Hepatocyte (in vitro differentiated cells): ENCODE results near the gene DNM3. TPM values are rescaled to one million over a fixed set of nuclear protein-coding genes. Genes with fewer than 3 reads are reported as not detected.

Experiments
- DNase-seq: peaks from one replicate; pipeline ENCODE4 v3.0.0-alpha.2; 2016; ENCODE audit warnings: low spot score
- H2AFZ ChIP-seq: fragments of 200-600 bp; sonication (generic); 2 replicates; pipeline ENCODE4 v1.6.0; 2016; ENCODE audit warnings: antibody characterized with exemption, mild to moderate bottlenecking
- H3K27ac ChIP-seq: fragments of 200-600 bp; sonication (generic); 2 replicates; pipeline ENCODE4 v1.5.1; 2016; ENCODE audit warnings: mild to moderate bottlenecking
- H3K27me3 ChIP-seq: fragments of 200-600 bp; sonication (generic); 2 replicates; pipeline ENCODE4 v1.6.1; 2016
- H3K36me3 ChIP-seq: fragments of 200-600 bp; sonication (generic); replicated peaks from 2 replicates; pipeline ENCODE4 v1.5.1; 2016; ENCODE audit warnings: low read depth; ENCODE audit not compliant: insufficient read depth
- H3K4me1 ChIP-seq: fragments of 200-600 bp; sonication (generic); 2 replicates; pipeline ENCODE4 v1.5.1; 2016; ENCODE audit warnings: mild to moderate bottlenecking, moderate library complexity; ENCODE audit not compliant: insufficient read depth
- H3K4me2 ChIP-seq: fragments of 200-600 bp; sonication (generic); 2 replicates; pipeline ENCODE4 v1.6.0; 2016
- H3K4me3 ChIP-seq: fragments of 200-600 bp; sonication (generic); 2 replicates; pipeline ENCODE4 v1.5.1; 2016; ENCODE audit warnings: mild to moderate bottlenecking
- H3K79me2 ChIP-seq: fragments of 200-600 bp; sonication (generic); 2 replicates; pipeline ENCODE4 v1.6.0; 2017; ENCODE audit warnings: mild to moderate bottlenecking
- H3K9me2 ChIP-seq: fragments of 200-600 bp; sonication (generic); replicated peaks from 2 replicates; pipeline ENCODE4 v1.6.0; 2017; ENCODE audit warnings: mild to moderate bottlenecking; ENCODE audit not compliant: insufficient read depth
- H3K9me3 ChIP-seq: fragments of 200-600 bp; sonication (generic); 2 replicates; pipeline ENCODE4 v1.5.1; 2016; ENCODE audit warnings: low read depth, mild to moderate bottlenecking
- H4K20me1 ChIP-seq: fragments of 200-600 bp; sonication (generic); 2 replicates; pipeline ENCODE4 v1.6.0; 2016; ENCODE audit warnings: mild to moderate bottlenecking; ENCODE audit not compliant: insufficient read depth, poor library complexity, severe bottlenecking
- EZH2 ChIP-seq: fragments of 200-600 bp; sonication (generic); IDR thresholded peaks from 2 replicates; pipeline ENCODE4 v1.6.1; 2016; ENCODE audit warnings: antibody characterized with exemption, mild to moderate bottlenecking, borderline replicate concordance
- EZH2phosphoT487 ChIP-seq: fragments of 200-600 bp; sonication (generic); IDR thresholded peaks from one replicate; pipeline ENCODE4 v1.6.1; 2018; ENCODE audit warnings: antibody characterized with exemption, mild to moderate bottlenecking, low read depth, moderate library complexity; ENCODE audit not compliant: unreplicated experiment, severe bottlenecking
- WGBS: methylation state at CpG from one replicate; pipeline ENCODE4 v1.1.6; 2016; ENCODE audit warnings: low lambda C conversion rate; ENCODE audit errors: missing lambda C conversion rate; 5-methylcytosine and 5-hydroxymethylcytosine counted together
- polyA plus RNA-seq: library from polyadenylated mRNA; unstranded; fragments of >200 nt; fragmentation: Nextera tagmentation; extraction: Ambion mirVana; gene quantifications from 2 replicates; pipeline ENCODE4 v1.2.1, GENCODE V29; 2016
- total RNA-seq: library from RNA; depleted of rRNA; stranded (reverse); fragments of >200 nt; gene quantifications from 2 replicates; pipeline ENCODE4 v1.2.3, GENCODE V29; 2014
- TF ChIP-seq, protein P1 (sequence below): fragments of 200-600 bp; sonication (generic); IDR thresholded peaks from 2 replicates; pipeline ENCODE4 v1.5.1; 2016; ENCODE audit warnings: antibody characterized with exemption, mild to moderate bottlenecking; ENCODE audit not compliant: poor library complexity

DNM3 gene
- total and polyA plus RNA-seq, 2 experiments from 2014 or later, result 1.5 TPM; not detected in 1

DNA sequence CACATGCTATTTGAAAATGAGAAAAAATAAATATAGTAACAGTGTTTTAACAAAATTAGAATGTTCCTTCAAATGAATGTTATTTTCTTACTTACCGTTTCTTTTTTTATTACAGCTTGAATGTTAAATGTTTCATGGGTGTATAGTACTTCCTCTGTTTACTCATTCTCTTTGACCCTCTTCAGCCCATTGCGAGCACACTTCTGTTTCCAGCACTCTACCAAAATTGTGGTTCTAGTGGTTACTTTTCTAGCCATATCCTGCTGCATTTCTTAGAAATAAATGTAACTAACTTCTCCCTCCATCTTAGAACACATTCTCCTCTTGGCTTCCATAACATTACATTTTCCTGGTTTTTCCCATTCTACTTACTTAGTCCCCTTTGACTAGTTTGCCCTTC lies 389.2 kb downstream of the DNM3 start:
- TF ChIP-seq, protein P1, sequence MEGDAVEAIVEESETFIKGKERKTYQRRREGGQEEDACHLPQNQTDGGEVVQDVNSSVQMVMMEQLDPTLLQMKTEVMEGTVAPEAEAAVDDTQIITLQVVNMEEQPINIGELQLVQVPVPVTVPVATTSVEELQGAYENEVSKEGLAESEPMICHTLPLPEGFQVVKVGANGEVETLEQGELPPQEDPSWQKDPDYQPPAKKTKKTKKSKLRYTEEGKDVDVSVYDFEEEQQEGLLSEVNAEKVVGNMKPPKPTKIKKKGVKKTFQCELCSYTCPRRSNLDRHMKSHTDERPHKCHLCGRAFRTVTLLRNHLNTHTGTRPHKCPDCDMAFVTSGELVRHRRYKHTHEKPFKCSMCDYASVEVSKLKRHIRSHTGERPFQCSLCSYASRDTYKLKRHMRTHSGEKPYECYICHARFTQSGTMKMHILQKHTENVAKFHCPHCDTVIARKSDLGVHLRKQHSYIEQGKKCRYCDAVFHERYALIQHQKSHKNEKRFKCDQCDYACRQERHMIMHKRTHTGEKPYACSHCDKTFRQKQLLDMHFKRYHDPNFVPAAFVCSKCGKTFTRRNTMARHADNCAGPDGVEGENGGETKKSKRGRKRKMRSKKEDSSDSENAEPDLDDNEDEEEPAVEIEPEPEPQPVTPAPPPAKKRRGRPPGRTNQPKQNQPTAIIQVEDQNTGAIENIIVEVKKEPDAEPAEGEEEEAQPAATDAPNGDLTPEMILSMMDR, result no peak
- no peak for TF ChIP-seq EZH2phosphoT487
- TF ChIP-seq EZH2, result no peak
- H3K79me2 ChIP-seq, result no peaks in the 10 kb centered on the region

DNA sequence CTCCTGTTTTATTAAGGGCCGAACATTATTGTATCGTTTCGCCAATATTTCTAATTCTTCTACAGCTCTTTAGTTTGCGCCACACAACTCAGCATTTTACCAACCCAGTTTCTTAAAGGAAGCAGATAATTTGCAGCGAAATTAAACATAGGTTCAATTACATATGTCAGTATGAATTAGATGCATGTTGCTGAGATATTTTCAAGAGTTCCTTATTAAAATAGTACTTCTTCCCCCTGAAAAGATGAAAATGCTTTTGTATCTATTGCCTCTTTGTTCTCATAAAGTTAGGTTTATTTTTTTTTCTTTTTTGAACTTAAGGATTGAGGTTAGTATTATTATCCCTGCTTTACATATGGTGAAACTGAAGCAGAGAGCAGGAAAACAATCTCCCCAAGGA lies 395.7 kb downstream of the DNM3 start:
- no peaks in the 10 kb centered on the region for H3K79me2 ChIP-seq
- no peak overlapping the region for H3K4me2 ChIP-seq
- no peaks in the 10 kb centered on the region for H4K20me1 ChIP-seq
- no peaks in the 10 kb centered on the region for H3K27me3 ChIP-seq
- no peaks in the 10 kb centered on the region for H3K9me2 ChIP-seq
- no peak overlapping the region for H2AFZ ChIP-seq
- no peak overlapping the region for H3K27ac ChIP-seq
- no peak overlapping the region for H3K4me3 ChIP-seq
- H3K9me3 ChIP-seq, result no peaks in the 10 kb centered on the region
- WGBS, result 93% methylated on average over 5 of the region's 5 CpGs
- no peak for TF ChIP-seq EZH2phosphoT487
- TF ChIP-seq, protein P1, result no peak
- TF ChIP-seq EZH2, result no peak
- no peak for DNase-seq
- H3K4me1 ChIP-seq, result peaks cover 13% of the 10 kb centered on the region
- no peaks in the 10 kb centered on the region for H3K36me3 ChIP-seq

More for the DNA sequence above, 389.2 kb downstream of the DNM3 start:
- Histone ChIP-seq H3K27ac (no peak overlapping the region), H2AFZ (no peak overlapping the region), H3K9me3 (no peaks in the 10 kb centered on the region), H3K4me2 (no peak overlapping the region), H3K4me1 (no peaks in the 10 kb centered on the region), H3K4me3 (no peak overlapping the region), H3K9me2 (no peaks in the 10 kb centered on the region), H3K36me3 (no peaks in the 10 kb centered on the region), H3K27me3 (no peaks in the 10 kb centered on the region), H4K20me1 (no peaks in the 10 kb centered on the region)
- DNase-seq, result no peak
- 98% methylated on average over 2 of the region's 2 CpGs for WGBS

DNA sequence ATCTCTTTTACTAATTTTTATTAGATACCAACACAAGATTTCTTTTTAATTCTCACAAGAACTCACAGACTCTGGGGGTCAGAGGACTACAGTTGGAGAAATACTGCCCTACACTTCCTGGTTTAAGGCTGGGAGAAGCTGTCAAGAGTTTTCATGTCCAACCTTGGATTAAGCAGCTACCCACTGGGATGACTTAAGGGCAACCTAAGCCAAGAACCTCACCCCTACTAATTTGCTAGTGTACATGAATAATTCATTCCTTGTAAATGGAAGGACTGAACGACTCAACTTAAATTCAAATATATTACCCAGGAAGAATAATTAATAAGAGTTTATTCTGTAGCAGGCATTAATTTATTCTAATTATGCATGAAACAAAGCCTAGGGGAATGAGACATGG lies 396.9 kb downstream of the DNM3 start:
- H3K36me3 ChIP-seq, result no peaks in the 10 kb centered on the region
- H3K9me2 ChIP-seq, result no peaks in the 10 kb centered on the region
- TF ChIP-seq EZH2phosphoT487, result no peak
- 95% methylated on average over 1 of the region's 1 CpG for WGBS
- H3K27me3 ChIP-seq, result no peaks in the 10 kb centered on the region
- no peaks in the 10 kb centered on the region for H3K79me2 ChIP-seq
- DNase-seq, result no peak
- H3K27ac ChIP-seq, result peak overlapping the region; percentile 54
- H3K4me2 ChIP-seq, result no peak overlapping the region
- no peaks in the 10 kb centered on the region for H3K9me3 ChIP-seq
- no peaks in the 10 kb centered on the region for H4K20me1 ChIP-seq
- no peak overlapping the region for H2AFZ ChIP-seq
- H3K4me1 ChIP-seq, result peaks cover 13% of the 10 kb centered on the region
- no peak overlapping the region for H3K4me3 ChIP-seq

DNA sequence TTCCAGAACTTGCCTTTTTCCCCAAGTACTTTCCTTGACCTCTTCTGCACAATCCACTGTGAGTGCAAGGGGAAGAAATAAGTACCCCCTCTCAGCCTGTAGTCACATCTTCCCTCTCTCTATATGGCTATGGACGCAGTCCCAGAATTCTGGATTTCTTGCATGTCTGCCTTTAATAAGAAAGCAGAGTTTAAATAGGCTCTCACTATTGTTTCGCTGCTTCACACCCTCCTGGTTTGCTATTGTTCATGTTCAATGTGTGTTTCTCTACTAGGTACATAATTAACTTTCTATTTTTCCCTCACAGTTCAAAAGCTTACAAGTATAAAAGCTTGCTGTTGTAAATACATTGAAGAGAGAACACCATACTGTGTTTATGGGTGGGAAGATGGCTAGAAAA lies 397.7 kb downstream of the DNM3 start:
- Histone ChIP-seq H3K79me2 (no peaks in the 10 kb centered on the region), H3K9me2 (no peaks in the 10 kb centered on the region), H3K4me3 (no peak overlapping the region), H3K4me2 (no peak overlapping the region), H3K4me1 (peaks cover 13% of the 10 kb centered on the region), H3K27ac (peak overlapping the region; percentile 54), H3K9me3 (no peaks in the 10 kb centered on the region), H3K27me3 (no peaks in the 10 kb centered on the region), H3K36me3 (no peaks in the 10 kb centered on the region), H4K20me1 (no peaks in the 10 kb centered on the region), H2AFZ (peak overlapping the region; percentile 31)
- DNase-seq, result no peak
- no peak for TF ChIP-seq EZH2
- TF ChIP-seq, protein P1, result no peak
- no peak for TF ChIP-seq EZH2phosphoT487
- WGBS, result 96% methylated on average over 2 of the region's 2 CpGs
